Measurements from ENCODE around the gene ARL2BP. TPM values are rescaled to one million over a fixed set of nuclear protein-coding genes. Genes with fewer than 3 reads are reported as not detected.

ARL2BP gene
- total RNA-seq, 2 donors from 2014 or later: 56.4 to 80.4 TPM

DNA sequence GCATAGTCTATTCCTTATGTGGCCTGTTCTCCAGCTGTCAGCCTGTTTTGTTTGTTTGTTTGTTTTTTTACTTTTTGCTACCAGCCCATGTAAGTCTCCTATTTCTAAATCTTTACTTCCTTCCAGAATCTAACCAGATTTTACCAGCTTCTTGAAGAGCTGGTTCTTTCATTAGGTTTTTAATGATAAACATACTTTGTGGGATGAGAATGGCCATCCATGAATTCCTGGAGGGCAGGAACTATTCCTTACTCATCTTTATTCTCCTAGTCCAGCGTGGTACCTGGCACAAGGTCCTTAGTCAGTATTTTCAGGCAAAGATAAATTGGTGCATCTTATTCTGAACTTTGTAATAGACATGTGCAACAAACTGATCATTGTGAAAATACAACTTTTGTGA, 41.6 kb upstream of the ARL2BP start:
- Histone ChIP-seq H3K27me3 (no peaks in the 10 kb centered on the region), H3K9me3 (no peaks in the 10 kb centered on the region), H3K4me1 (no peaks in the 10 kb centered on the region), H3K4me3 (no peak overlapping the region), H3K27ac (no peak overlapping the region), H3K36me3 (peaks cover 34% of the 10 kb centered on the region)
- TF ChIP-seq, protein P1, sequence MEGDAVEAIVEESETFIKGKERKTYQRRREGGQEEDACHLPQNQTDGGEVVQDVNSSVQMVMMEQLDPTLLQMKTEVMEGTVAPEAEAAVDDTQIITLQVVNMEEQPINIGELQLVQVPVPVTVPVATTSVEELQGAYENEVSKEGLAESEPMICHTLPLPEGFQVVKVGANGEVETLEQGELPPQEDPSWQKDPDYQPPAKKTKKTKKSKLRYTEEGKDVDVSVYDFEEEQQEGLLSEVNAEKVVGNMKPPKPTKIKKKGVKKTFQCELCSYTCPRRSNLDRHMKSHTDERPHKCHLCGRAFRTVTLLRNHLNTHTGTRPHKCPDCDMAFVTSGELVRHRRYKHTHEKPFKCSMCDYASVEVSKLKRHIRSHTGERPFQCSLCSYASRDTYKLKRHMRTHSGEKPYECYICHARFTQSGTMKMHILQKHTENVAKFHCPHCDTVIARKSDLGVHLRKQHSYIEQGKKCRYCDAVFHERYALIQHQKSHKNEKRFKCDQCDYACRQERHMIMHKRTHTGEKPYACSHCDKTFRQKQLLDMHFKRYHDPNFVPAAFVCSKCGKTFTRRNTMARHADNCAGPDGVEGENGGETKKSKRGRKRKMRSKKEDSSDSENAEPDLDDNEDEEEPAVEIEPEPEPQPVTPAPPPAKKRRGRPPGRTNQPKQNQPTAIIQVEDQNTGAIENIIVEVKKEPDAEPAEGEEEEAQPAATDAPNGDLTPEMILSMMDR (IDR thresholded peaks at IDR 0.05): no peak
- no peak for DNase-seq (ENCODE audit: low spot score)

DNA sequence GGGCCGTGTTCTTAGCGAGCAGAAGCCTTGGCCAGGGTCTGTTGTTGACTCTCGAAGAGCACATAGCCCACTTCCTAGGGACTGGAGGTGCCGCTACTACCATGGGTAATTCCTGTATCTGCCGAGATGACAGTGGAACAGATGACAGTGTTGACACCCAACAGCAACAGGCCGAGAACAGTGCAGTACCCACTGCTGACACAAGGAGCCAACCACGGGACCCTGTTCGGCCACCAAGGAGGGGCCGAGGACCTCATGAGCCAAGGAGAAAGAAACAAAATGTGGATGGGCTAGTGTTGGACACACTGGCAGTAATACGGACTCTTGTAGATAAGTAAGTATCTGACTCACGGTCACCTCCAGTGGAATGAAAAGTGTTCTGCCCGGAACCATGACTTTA, 40.4 kb upstream of the ARL2BP start:
- TF ChIP-seq, protein P1 (IDR thresholded peaks at IDR 0.05): no peak
- H3K4me3 ChIP-seq: no peak overlapping the region
- no peaks in the 10 kb centered on the region for H3K4me1 ChIP-seq
- H3K27ac ChIP-seq: no peak overlapping the region
- H3K9me3 ChIP-seq: no peaks in the 10 kb centered on the region
- H3K36me3 ChIP-seq: peaks cover 43% of the 10 kb centered on the region
- no peak for DNase-seq (ENCODE audit: low spot score)
- no peaks in the 10 kb centered on the region for H3K27me3 ChIP-seq

DNA sequence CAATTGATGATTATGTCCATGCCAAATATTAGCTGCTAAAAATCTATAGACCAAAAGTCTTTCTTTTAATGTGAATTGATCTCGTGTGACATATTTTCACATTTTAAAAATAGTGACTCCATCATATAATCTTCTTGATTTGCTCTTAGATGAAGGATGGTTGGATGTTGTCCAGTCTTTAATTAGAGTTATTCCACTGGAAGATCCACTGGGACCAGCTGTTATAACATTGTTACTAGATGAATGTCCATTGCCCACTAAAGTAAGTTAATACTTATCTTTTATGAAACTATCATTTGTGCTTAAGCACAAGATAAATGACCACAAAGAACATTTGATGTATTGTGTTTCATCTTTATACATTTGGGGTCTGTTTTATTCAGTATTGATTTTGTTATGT, 36.1 kb upstream of the ARL2BP start:
- no peaks in the 10 kb centered on the region for H3K9me3 ChIP-seq
- H3K4me3 ChIP-seq: no peak overlapping the region
- H3K27ac ChIP-seq: no peak overlapping the region
- TF ChIP-seq, protein P1 (IDR thresholded peaks at IDR 0.05): no peak
- H3K36me3 ChIP-seq: peaks cover 82% of the 10 kb centered on the region
- no peaks in the 10 kb centered on the region for H3K27me3 ChIP-seq
- no peaks in the 10 kb centered on the region for H3K4me1 ChIP-seq
- DNase-seq (ENCODE audit: low spot score): no peak

- no peak overlapping the region for H3K27ac ChIP-seq
- H3K36me3 ChIP-seq: peaks cover 86% of the 10 kb centered on the region
- no peak for DNase-seq (ENCODE audit: low spot score)
These were observed 35.3 kb upstream of the ARL2BP start for GRCh38 chr16:57209780-57210179.

DNA sequence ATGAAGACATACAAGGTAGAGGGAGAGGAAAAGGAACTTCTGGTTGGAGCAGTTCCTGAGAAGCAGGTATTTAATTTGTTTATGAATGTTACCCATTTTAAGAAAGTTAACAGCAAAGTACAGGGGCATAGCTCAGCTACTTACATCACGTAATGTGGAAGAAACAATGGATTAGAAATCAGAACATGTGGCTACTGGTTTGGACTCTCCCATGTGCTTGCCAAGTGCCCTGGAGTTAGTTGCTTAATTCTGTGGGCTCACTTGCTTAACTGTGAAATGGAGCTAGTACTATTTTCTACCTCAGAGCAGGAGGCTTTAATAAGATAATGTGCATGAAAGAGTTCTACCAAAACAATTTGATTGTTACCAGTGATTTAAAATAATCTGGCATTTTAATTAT, 31.6 kb upstream of the ARL2BP start:
- H3K4me1 ChIP-seq: no peaks in the 10 kb centered on the region
- H3K4me3 ChIP-seq: no peak overlapping the region
- H3K27me3 ChIP-seq: no peaks in the 10 kb centered on the region
- no peak for DNase-seq (ENCODE audit: low spot score)
- no peak overlapping the region for H3K27ac ChIP-seq
- TF ChIP-seq, protein P1 (IDR thresholded peaks at IDR 0.05): no peak
- peaks cover 0 to 33% of the 10 kb centered on the region in 2 donors for H3K9me3 ChIP-seq
- peaks cover 94% of the 10 kb centered on the region for H3K36me3 ChIP-seq

More at GRCh38 chr16:57209780-57210179, 35.3 kb upstream of the ARL2BP start:
- Histone ChIP-seq H3K4me3 (no peak overlapping the region), H3K4me1 (no peaks in the 10 kb centered on the region), H3K9me3 (no peaks in the 10 kb centered on the region), H3K27me3 (no peaks in the 10 kb centered on the region)
- TF ChIP-seq, protein P1 (IDR thresholded peaks at IDR 0.05): no peak

GRCh38 chr16:57216968-57217367, 28.1 kb upstream of the ARL2BP start:
- no peaks in the 10 kb centered on the region for H3K27me3 ChIP-seq
- no peaks in the 10 kb centered on the region for H3K4me1 ChIP-seq
- peaks cover 95% of the 10 kb centered on the region for H3K36me3 ChIP-seq
- H3K9me3 ChIP-seq: peaks cover 0 to 42% of the 10 kb centered on the region in 2 donors
- TF ChIP-seq, protein P1 (IDR thresholded peaks at IDR 0.05): no peak
- no peak overlapping the region for H3K4me3 ChIP-seq
- no peak overlapping the region for H3K27ac ChIP-seq
- DNase-seq (ENCODE audit: low spot score): no peak

All from right atrium auricular region (tissue), 2 donors.